ENCODE results near the gene EXOC3. TPM values are rescaled to one million over a fixed set of nuclear protein-coding genes. Genes with fewer than 3 reads are reported as not detected.

The EXOC3 gene
- total RNA-seq, 1 experiment from 2014 or later, result 155 TPM

- no peaks in the 10 kb centered on the region for H3K9me3 ChIP-seq (ENCODE audit: insufficient read depth, low read depth)
- H3K4me2 ChIP-seq, result no peak overlapping the region
- no peak overlapping the region for H3K27ac ChIP-seq
- H3K4me3 ChIP-seq, result no peak overlapping the region
- H3K9me2 ChIP-seq (ENCODE audit: insufficient read depth), result no peaks in the 10 kb centered on the region
- peaks cover 8% of the 10 kb centered on the region; the same call in 1 of the 2 replicates for H3F3A ChIP-seq (ENCODE audit: insufficient read depth, low read depth)
- no peak for DNase-seq
- no peak overlapping the region for H2AFZ ChIP-seq
- ChIA-PET CTCF (no interaction called here), POLR2A (ENCODE audit: unreplicated experiment) (no interaction called here)
- H3K79me2 ChIP-seq (ENCODE audit: low read depth), result peaks cover 6% of the 10 kb centered on the region
- no peak for TF ChIP-seq CTCF (conservative IDR thresholded peaks at IDR 0.05)
- no peak for TF ChIP-seq EZH2 (IDR thresholded peaks at IDR 0.05; ENCODE audit: low read depth)
- peaks cover 13% of the 10 kb centered on the region for H4K20me1 ChIP-seq (ENCODE audit: insufficient read depth)
- H3K4me1 ChIP-seq (replicated peaks; ENCODE audit: insufficient read depth), result peaks cover 12% of the 10 kb centered on the region
- intact Hi-C loops (cut with micrococcal nuclease; ENCODE audit: unreplicated experiment), result no loop called here
- no peaks in the 10 kb centered on the region for H3K36me3 ChIP-seq (ENCODE audit: low read depth)
- no peaks in the 10 kb centered on the region for H3K27me3 ChIP-seq (ENCODE audit: insufficient read depth, low read depth)
- BruUV-seq (replicated peaks), result no TSS peak
Measured at GRCh38 chr5:477247-477646, 34.3 kb downstream of the EXOC3 start.

- TF ChIP-seq CTCF (conservative IDR thresholded peaks at IDR 0.05) (no peak), EZH2 (IDR thresholded peaks at IDR 0.05; ENCODE audit: low read depth) (no peak)
- Histone ChIP-seq H3K36me3 (ENCODE audit: low read depth) (no peaks in the 10 kb centered on the region), H3K4me3 (no peak overlapping the region), H3K4me1 (replicated peaks; ENCODE audit: insufficient read depth) (peaks cover 12% of the 10 kb centered on the region), H3K4me2 (no peak overlapping the region), H2AFZ (no peak overlapping the region), H3K27me3 (ENCODE audit: insufficient read depth, low read depth) (no peaks in the 10 kb centered on the region), H3K27ac (no peak overlapping the region), H3K79me2 (ENCODE audit: low read depth) (no peaks in the 10 kb centered on the region), H4K20me1 (ENCODE audit: insufficient read depth) (peaks cover 13% of the 10 kb centered on the region), H3K9me2 (ENCODE audit: insufficient read depth) (no peaks in the 10 kb centered on the region), H3F3A (ENCODE audit: insufficient read depth, low read depth) (peaks cover 8% of the 10 kb centered on the region; the same call in 1 of the 2 replicates), H3K9me3 (ENCODE audit: insufficient read depth, low read depth) (no peaks in the 10 kb centered on the region)
- DNase-seq, result no peak
- ChIA-PET CTCF (no interaction called here), POLR2A (ENCODE audit: unreplicated experiment) (interaction anchor here (0.6 kb wide), 2 partner anchors 186 to 207 kb away, joined by 3 to 7 read pairs; partner anchors contain the start of gene PDCD6)
- no TSS peak for BruUV-seq (replicated peaks)
- intact Hi-C loops (cut with micrococcal nuclease; ENCODE audit: unreplicated experiment), result no loop called here
Measured at GRCh38 chr5:477871-478270, 34.9 kb downstream of the EXOC3 start.

- peaks cover 12% of the 10 kb centered on the region for H3K4me1 ChIP-seq (replicated peaks; ENCODE audit: insufficient read depth)
- peaks cover 8% of the 10 kb centered on the region; the same call in 1 of the 2 replicates for H3F3A ChIP-seq (ENCODE audit: insufficient read depth, low read depth)
- H4K20me1 ChIP-seq (ENCODE audit: insufficient read depth), result peaks cover 13% of the 10 kb centered on the region
- intact Hi-C loops (cut with micrococcal nuclease; ENCODE audit: unreplicated experiment), result no loop called here
- no peak overlapping the region for H3K4me3 ChIP-seq
- H3K9me3 ChIP-seq (ENCODE audit: insufficient read depth, low read depth), result no peaks in the 10 kb centered on the region
- TF ChIP-seq CTCF (conservative IDR thresholded peaks at IDR 0.05), result no peak
- no peak for TF ChIP-seq EZH2 (IDR thresholded peaks at IDR 0.05; ENCODE audit: low read depth)
- no peak overlapping the region for H3K27ac ChIP-seq
- ChIA-PET POLR2A (ENCODE audit: unreplicated experiment) (interaction anchor here (0.6 kb wide), 2 partner anchors 186 to 207 kb away, joined by 3 to 7 read pairs; partner anchors contain the start of gene PDCD6), CTCF (no interaction called here)
- H3K27me3 ChIP-seq (ENCODE audit: insufficient read depth, low read depth), result no peaks in the 10 kb centered on the region; the same call in 1 of the 2 replicates
- no peak overlapping the region for H3K4me2 ChIP-seq
- BruUV-seq (replicated peaks), result no TSS peak
- no peak overlapping the region for H2AFZ ChIP-seq
- DNase-seq, result no peak
- no peaks in the 10 kb centered on the region for H3K9me2 ChIP-seq (ENCODE audit: insufficient read depth)
- no peaks in the 10 kb centered on the region for H3K36me3 ChIP-seq (ENCODE audit: low read depth)
- H3K79me2 ChIP-seq (ENCODE audit: low read depth), result no peaks in the 10 kb centered on the region
Measured at GRCh38 chr5:478369-478981, 35.5 kb downstream of the EXOC3 start.

All from PC-9 (cell line).